HG03175 (cell line): ENCODE measurements around the gene AP4M1.

Experiments used
- ATAC-seq: cut with Tn5 transposase; IDR thresholded peaks from one replicate; pipeline ENCODE4 v1.9.1; 2021; ENCODE audit warnings: mild to moderate bottlenecking, moderate library complexity; ENCODE audit not compliant: unreplicated experiment

Gene AP4M1

GRCh38 chr7:100101016-100101862 lies at the start of gene AP4M1, which contains the start of gene MCM7:
Gene AP4M1, plus strand, starts transcription at chr7:100101643. Its CDS starts 72 bp downstream, at chr7:100101715.
Gene MCM7, minus strand, starts transcription at chr7:100101397. Its CDS starts 103 bp downstream, at chr7:100101294.
- ATAC-seq: peak; percentile 87

GRCh38 chr7:100053215-100053614 lies 48.2 kb upstream of the AP4M1 start:
- ATAC-seq: no peak

- ATAC-seq: no peak
Measured at GRCh38 chr7:100057006-100057405, 44.4 kb upstream of the AP4M1 start.

- no peak for ATAC-seq
Measured at GRCh38 chr7:100059251-100059739, 42.1 kb upstream of the AP4M1 start.

- ATAC-seq: no peak
Measured at GRCh38 chr7:100061518-100062193, 39.8 kb upstream of the AP4M1 start.

- no peak for ATAC-seq
Measured at GRCh38 chr7:100063376-100063775, 38.1 kb upstream of the AP4M1 start.

GRCh38 chr7:100064162-100064561 lies 37.3 kb upstream of the AP4M1 start:
- no peak for ATAC-seq

GRCh38 chr7:100065452-100066186 lies 35.8 kb upstream of the AP4M1 start:
- no peak for ATAC-seq

GRCh38 chr7:100066953-100067352 lies 34.5 kb upstream of the AP4M1 start:
- no peak for ATAC-seq

- ATAC-seq: no peak
Measured at GRCh38 chr7:100069991-100070390, 31.5 kb upstream of the AP4M1 start.

GRCh38 chr7:100071018-100071723 lies 30.3 kb upstream of the AP4M1 start:
- ATAC-seq: no peak

- no peak for ATAC-seq
Measured at GRCh38 chr7:100072462-100072861, 29.0 kb upstream of the AP4M1 start.

GRCh38 chr7:100074841-100075240 lies 26.6 kb upstream of the AP4M1 start:
- no peak for ATAC-seq

- ATAC-seq: no peak
Measured at GRCh38 chr7:100075418-100075817, 26.0 kb upstream of the AP4M1 start.

- no peak for ATAC-seq
Measured at GRCh38 chr7:100077205-100077604, 24.2 kb upstream of the AP4M1 start.

- ATAC-seq: no peak
Measured at GRCh38 chr7:100079024-100079560, 22.4 kb upstream of the AP4M1 start.

GRCh38 chr7:100080907-100081534 lies 20.4 kb upstream of the AP4M1 start:
- ATAC-seq: peak; percentile 15

GRCh38 chr7:100081535-100082102 lies 19.8 kb upstream of the AP4M1 start, which contains the start of gene ZNF3:
Gene ZNF3, minus strand, starts transcription at chr7:100081723. Its CDS starts 4,366 bp downstream, at chr7:100077357.
- peak; percentile 80 for ATAC-seq

GRCh38 chr7:100082978-100083377 lies 18.5 kb upstream of the AP4M1 start:
- no peak for ATAC-seq
